GM12874 (cell line): ENCODE measurements around the gene TTLL1.

ENCODE experiments used
- TF ChIP-seq, protein P1 (sequence below): IDR thresholded peaks from 2 replicates; pipeline ENCODE4 v1.5.1; 2011; ENCODE audit warnings: low read depth, mild to moderate bottlenecking, control low read depth, low read length, moderate library complexity; ENCODE audit not compliant: insufficient read depth

The TTLL1 gene

GRCh38 chr22:43007519-43008102 lies 81.6 kb downstream of the TTLL1 start:
- TF ChIP-seq, protein P1, sequence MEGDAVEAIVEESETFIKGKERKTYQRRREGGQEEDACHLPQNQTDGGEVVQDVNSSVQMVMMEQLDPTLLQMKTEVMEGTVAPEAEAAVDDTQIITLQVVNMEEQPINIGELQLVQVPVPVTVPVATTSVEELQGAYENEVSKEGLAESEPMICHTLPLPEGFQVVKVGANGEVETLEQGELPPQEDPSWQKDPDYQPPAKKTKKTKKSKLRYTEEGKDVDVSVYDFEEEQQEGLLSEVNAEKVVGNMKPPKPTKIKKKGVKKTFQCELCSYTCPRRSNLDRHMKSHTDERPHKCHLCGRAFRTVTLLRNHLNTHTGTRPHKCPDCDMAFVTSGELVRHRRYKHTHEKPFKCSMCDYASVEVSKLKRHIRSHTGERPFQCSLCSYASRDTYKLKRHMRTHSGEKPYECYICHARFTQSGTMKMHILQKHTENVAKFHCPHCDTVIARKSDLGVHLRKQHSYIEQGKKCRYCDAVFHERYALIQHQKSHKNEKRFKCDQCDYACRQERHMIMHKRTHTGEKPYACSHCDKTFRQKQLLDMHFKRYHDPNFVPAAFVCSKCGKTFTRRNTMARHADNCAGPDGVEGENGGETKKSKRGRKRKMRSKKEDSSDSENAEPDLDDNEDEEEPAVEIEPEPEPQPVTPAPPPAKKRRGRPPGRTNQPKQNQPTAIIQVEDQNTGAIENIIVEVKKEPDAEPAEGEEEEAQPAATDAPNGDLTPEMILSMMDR = no peak

- TF ChIP-seq, protein P1 = no peak
Measured at GRCh38 chr22:43006753-43007152, 82.4 kb downstream of the TTLL1 start.

DNA sequence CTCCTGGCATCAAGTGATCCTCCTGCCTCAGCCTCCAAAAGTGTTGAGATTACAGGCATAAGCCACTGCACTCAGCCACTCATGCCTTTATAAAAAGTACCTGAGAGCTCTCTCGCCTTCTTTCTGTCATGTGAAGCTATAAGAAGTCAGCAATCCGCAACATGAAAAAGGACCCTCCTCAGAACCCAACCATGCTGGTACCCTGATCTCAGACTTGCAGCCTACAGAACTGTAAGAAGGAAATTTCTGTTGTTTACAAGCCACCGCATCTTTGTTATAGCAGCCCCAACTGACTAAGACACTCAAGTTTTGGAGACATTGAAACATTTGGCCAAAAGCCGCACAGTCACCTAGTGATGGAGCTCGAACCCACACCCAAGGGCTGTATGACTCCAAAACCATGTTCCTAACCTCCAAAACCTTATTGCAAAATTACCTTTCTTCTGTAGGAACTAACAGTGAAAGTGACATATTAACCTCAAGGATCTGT lies 83.1 kb downstream of the TTLL1 start:
- TF ChIP-seq, protein P1 = no peak

- TF ChIP-seq, protein P1 = no peak
Measured at GRCh38 chr22:43005106-43005505, 84.1 kb downstream of the TTLL1 start.

DNA sequence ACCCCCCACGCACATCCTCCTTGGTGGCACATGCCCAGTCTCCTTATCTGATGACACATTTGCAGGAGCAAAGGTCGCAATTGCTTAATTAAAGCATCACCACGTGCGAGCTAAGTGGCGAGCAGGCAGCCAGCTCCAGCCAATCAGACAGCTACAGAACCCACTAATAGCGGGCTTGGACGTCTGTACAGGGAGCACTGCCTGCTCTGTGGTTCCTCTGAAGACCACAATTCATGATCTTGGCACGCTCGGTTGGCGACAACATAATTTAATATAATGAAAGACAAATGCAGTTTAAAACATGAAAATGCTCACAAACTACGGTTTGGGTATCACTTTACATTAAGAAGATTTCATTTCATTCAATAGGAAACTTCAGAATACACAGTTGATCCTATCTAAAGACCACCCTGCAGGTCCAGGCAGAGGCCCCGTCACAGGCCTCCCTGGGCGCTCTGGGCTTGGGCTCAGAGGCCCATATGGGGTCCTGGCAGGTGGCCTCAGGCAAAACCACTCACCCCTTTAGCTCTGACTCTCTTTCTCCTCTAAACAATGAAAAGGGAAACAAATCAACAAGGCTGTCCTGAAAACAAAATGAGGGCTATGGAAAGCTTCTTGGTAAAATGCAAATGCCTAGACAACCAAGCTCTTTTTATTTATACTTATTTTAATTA lies 84.7 kb downstream of the TTLL1 start:
- TF ChIP-seq, protein P1 = no peak

- TF ChIP-seq, protein P1 = no peak
Measured at GRCh38 chr22:43002202-43002586, 87.0 kb downstream of the TTLL1 start.

GRCh38 chr22:43001271-43002201 lies 87.7 kb downstream of the TTLL1 start:
- TF ChIP-seq, protein P1 = no peak
